ENCODE measurements around the gene IPO9. TPM values are rescaled to one million over a fixed set of nuclear protein-coding genes. Genes with fewer than 3 reads are reported as not detected.

The IPO9 gene
- total and polyA plus RNA-seq, 2 of the 4 experiments (the other 2 are of a cell fraction) = 14.0 to 23.4 TPM

DNA sequence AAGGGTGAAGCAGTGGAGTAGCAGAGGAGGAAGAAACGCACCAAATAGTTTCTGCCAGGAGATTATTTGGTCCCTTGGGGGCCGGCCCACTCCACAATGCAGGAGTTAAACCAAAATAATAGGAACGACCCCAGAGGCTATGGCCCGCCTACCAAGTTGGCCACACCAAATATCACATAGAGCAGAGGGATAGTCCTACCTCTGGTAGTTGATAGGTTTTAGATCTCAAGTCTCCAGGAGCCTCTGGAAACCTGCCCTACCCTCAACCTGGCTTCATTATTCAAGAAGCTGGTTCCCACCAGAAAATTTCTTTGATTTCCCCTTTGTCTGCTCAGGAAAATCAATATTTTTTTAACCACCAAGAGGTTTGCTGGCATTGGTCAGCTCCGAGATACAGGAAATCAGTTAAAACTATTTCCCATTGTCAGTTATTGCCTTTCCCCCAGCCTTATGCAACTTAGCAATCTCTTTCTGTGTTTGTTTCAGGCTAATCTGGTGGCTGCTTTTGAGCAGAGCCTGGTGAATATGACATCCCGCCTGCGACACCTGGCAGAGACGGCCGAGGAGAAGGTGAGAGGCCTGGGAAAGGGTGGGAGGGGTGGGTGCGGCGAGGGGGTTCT, 35.5 kb upstream of the IPO9 start:
- H4K8ac ChIP-seq (ENCODE audit: low read depth in 2 of 2, low read length in 2 of 2) = no peak overlapping the region
- H2BK20ac ChIP-seq (ENCODE audit: low read depth, low read length) = no peak overlapping the region
- H3K9me3 ChIP-seq (ENCODE audit: control insufficient read depth, insufficient read depth, low read length) = no peaks in the 10 kb centered on the region
- no peak overlapping the region for H3K56ac ChIP-seq (ENCODE audit: extremely low read depth, insufficient read depth, low read length)
- intact Hi-C loops (cut with micrococcal nuclease) = loop anchor here (1.0 to 5.0 kb wide), 5 partner anchors 46 to 263 kb away; no protein-coding TSS in a partner anchor
- H3K4ac ChIP-seq (ENCODE audit: low read depth, low read length) = no peak overlapping the region
- no peak overlapping the region for H4K91ac ChIP-seq (ENCODE audit: insufficient read depth, low read depth, low read length)
- DNase-seq = no peak
- CTCF ChIA-PET = interaction anchor here (0.6 to 3.5 kb wide), 15 partner anchors 22 to 263 kb away, joined by 3 to 28 read pairs (median 4); no protein-coding TSS in a partner anchor
- H3K23ac ChIP-seq (ENCODE audit: low read depth, low read length) = no peak overlapping the region
- H2BK5ac ChIP-seq (ENCODE audit: low read depth, low read length, poor library complexity, severe bottlenecking) = no peak overlapping the region
- TF ChIP-seq CHD1 (IDR thresholded peaks at IDR 0.05; ENCODE audit: low read depth, low read length) (no peak), USF2 (IDR thresholded peaks at IDR 0.05; ENCODE audit: low read depth, low read length) (no peak), MAZ (IDR thresholded peaks at IDR 0.05; ENCODE audit: borderline replicate concordance, low read depth, low read length) (no peak), CEBPB (IDR thresholded peaks at IDR 0.05; ENCODE audit: low read depth, low read length) (no peak), SMC3 (IDR thresholded peaks at IDR 0.05; ENCODE audit: low read depth, low read length) (no peak), BHLHE40 (IDR thresholded peaks at IDR 0.05; ENCODE audit: low read depth, low read length) (no peak), RAD21 (IDR thresholded peaks at IDR 0.05; ENCODE audit: low read length) (no peak), NFE2L2 (IDR thresholded peaks at IDR 0.05; ENCODE audit: low read depth, low read length) (no peak), CTCF (conservative IDR thresholded peaks at IDR 0.05; ENCODE audit: low read depth, low read length) (no peak), POLR2A (IDR thresholded peaks at IDR 0.05; ENCODE audit: low read depth, low read length) (no peak), RFX5 (IDR thresholded peaks at IDR 0.05; ENCODE audit: low read depth, low read length) (no peak), MAFK (IDR thresholded peaks at IDR 0.05; ENCODE audit: low read depth, low read length) (no peak), MXI1 (IDR thresholded peaks at IDR 0.05; ENCODE audit: borderline replicate concordance, low read depth, low read length) (no peak), ELK1 (IDR thresholded peaks at IDR 0.05; ENCODE audit: borderline replicate concordance, low read depth, low read length) (no peak), RCOR1 (IDR thresholded peaks at IDR 0.05; ENCODE audit: insufficient replicate concordance, low read length) (no peak), FOS (IDR thresholded peaks at IDR 0.05; ENCODE audit: low read depth, low read length) (no peak)
- no peak overlapping the region for H3K9ac ChIP-seq (ENCODE audit: low read depth, low read length)
- H3K4me3 ChIP-seq (ENCODE audit: insufficient read depth, low read depth, low read length) = no peak overlapping the region
- dilution Hi-C loops (cut with HindIII; ENCODE audit: low sequenced_read_pairs, unreplicated experiment) = no loop called here
- peaks cover 17 to 64% of the 10 kb centered on the region in 2 experiments for H3K79me1 ChIP-seq (ENCODE audit: low read depth in 1 of 2, low read length in 2 of 2)
- H2AFZ ChIP-seq (replicated peaks; ENCODE audit: low read length, poor library complexity) = peak overlapping the region; percentile 48
- no peak overlapping the region for H3K4me2 ChIP-seq (ENCODE audit: low read depth, low read length)
- H3K14ac ChIP-seq (replicated peaks; ENCODE audit: low read depth, low read length) = no peak overlapping the region
- H2BK15ac ChIP-seq (ENCODE audit: low read depth, low read length) = no peak overlapping the region
- POLR2A ChIA-PET (ENCODE audit: unreplicated experiment) = no interaction called here
- peaks cover 4% of the 10 kb centered on the region; the same call in 1 of the 2 replicates for H4K20me1 ChIP-seq (ENCODE audit: insufficient read depth, low read length)
- no peaks in the 10 kb centered on the region for H3K27me3 ChIP-seq (ENCODE audit: control insufficient read depth, insufficient read depth, low read length)
- BruUV-seq (replicated peaks) = no TSS peak
- no peak overlapping the region for H3K27ac ChIP-seq (ENCODE audit: insufficient read depth, low read length)
- H3K4me1 ChIP-seq (ENCODE audit: control insufficient read depth, insufficient read depth, low read length) = peaks cover 32% of the 10 kb centered on the region
- H3K36me3 ChIP-seq (ENCODE audit: control insufficient read depth, insufficient read depth, low read length) = peaks cover 56% of the 10 kb centered on the region
- peaks cover 31% of the 10 kb centered on the region for H3K9me1 ChIP-seq (ENCODE audit: insufficient read depth, low read length)
- ATAC-seq (ENCODE audit: low read depth) = no peak
- no peak overlapping the region for H2BK120ac ChIP-seq (ENCODE audit: low read depth, low read length)
- H4K5ac ChIP-seq (ENCODE audit: low read depth, low read length) = no peak overlapping the region
- in situ Hi-C loops (cut with MboI; ENCODE audit: low sequenced_read_pairs) = no loop called here
- WGBS, 2 experiments (ENCODE audit: extremely low coverage in 2 of 2, insufficient read length in 1 of 2) = no CpG with 5 or more reads among the region's 11 CpGs
- H2AK9ac ChIP-seq (replicated peaks; ENCODE audit: low read depth, low read length, poor library complexity) = no peak overlapping the region
- H3K18ac ChIP-seq (ENCODE audit: low read depth, low read length) = no peak overlapping the region
- no peak overlapping the region for H2AK5ac ChIP-seq (ENCODE audit: low read depth, low read length)
